ENCODE measurements around the gene GALNT15.

GALNT15 gene

GRCh38 chr3:16132928-16133327 lies 41.6 kb upstream of the GALNT15 start:
- intact Hi-C loops (cut with DNase I; ENCODE audit: low total_unique reads): loop anchor here (10.0 kb wide), 1 partner anchor 68 kb away; no protein-coding TSS in a partner anchor
- H3K36me3 ChIP-seq: no peaks in the 10 kb centered on the region
- peaks cover 0 to 72% (median 41%) of the 10 kb centered on the region in 4 donors for H3K4me1 ChIP-seq
- peak in 1 of 2 donors; percentile 45 for DNase-seq
- H3K27ac ChIP-seq: peak overlapping the region; percentile 58 to 65
- H3K9me3 ChIP-seq: no peaks in the 10 kb centered on the region
- H3K27me3 ChIP-seq: no peaks in the 10 kb centered on the region
- no peak overlapping the region for H3K4me3 ChIP-seq
- TF ChIP-seq, protein P1, sequence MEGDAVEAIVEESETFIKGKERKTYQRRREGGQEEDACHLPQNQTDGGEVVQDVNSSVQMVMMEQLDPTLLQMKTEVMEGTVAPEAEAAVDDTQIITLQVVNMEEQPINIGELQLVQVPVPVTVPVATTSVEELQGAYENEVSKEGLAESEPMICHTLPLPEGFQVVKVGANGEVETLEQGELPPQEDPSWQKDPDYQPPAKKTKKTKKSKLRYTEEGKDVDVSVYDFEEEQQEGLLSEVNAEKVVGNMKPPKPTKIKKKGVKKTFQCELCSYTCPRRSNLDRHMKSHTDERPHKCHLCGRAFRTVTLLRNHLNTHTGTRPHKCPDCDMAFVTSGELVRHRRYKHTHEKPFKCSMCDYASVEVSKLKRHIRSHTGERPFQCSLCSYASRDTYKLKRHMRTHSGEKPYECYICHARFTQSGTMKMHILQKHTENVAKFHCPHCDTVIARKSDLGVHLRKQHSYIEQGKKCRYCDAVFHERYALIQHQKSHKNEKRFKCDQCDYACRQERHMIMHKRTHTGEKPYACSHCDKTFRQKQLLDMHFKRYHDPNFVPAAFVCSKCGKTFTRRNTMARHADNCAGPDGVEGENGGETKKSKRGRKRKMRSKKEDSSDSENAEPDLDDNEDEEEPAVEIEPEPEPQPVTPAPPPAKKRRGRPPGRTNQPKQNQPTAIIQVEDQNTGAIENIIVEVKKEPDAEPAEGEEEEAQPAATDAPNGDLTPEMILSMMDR (IDR thresholded peaks at IDR 0.05): no peak

- DNase-seq: no peak
- no peak overlapping the region for H3K4me3 ChIP-seq
- H3K36me3 ChIP-seq: no peaks in the 10 kb centered on the region
- no peaks in the 10 kb centered on the region for H3K9me3 ChIP-seq
- no peaks in the 10 kb centered on the region for H3K27me3 ChIP-seq
- intact Hi-C loops (cut with DNase I; ENCODE audit: low total_unique reads): loop anchor here (10.0 kb wide), 1 partner anchor 70 kb away; no protein-coding TSS in a partner anchor
- H3K27ac ChIP-seq: peak overlapping the region; percentile 58 to 65
- H3K4me1 ChIP-seq: peaks cover 0 to 67% (median 38%) of the 10 kb centered on the region in 4 donors
- TF ChIP-seq, protein P1 (IDR thresholded peaks at IDR 0.05): no peak
Measured at GRCh38 chr3:16134173-16134928, 40.1 kb upstream of the GALNT15 start.

DNA sequence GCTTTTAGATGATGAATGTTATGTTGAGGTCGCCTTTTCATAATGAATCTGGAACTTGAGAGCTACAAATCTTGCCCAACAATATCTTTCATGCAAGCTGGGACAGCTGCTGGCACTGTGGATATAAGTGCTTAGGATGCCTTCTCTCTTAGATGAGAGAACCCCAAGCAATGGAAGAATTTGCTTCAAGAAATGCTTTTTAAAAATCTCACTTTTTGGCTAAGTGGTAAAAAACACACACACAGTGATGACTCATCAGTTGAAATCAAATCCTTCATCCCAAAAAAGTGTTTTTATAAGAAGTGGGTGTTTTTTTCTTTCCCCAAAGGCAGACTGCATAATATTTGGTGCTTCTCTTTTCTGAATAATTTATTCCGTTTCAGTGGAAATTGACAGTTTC lies 38.4 kb upstream of the GALNT15 start:
- Histone ChIP-seq H3K4me1 (peaks cover 0 to 63% (median 32%) of the 10 kb centered on the region in 4 donors), H3K27me3 (no peaks in the 10 kb centered on the region), H3K36me3 (no peaks in the 10 kb centered on the region), H3K4me3 (no peak overlapping the region), H3K9me3 (no peaks in the 10 kb centered on the region), H3K27ac (peak overlapping the region; percentile 58 to 65)
- peak in 1 of 2 donors; percentile 52 for DNase-seq
- TF ChIP-seq, protein P1 (IDR thresholded peaks at IDR 0.05): no peak
- intact Hi-C loops (cut with DNase I; ENCODE audit: low total_unique reads): loop anchor here (10.0 kb wide), 1 partner anchor 71 kb away; no protein-coding TSS in a partner anchor

DNA sequence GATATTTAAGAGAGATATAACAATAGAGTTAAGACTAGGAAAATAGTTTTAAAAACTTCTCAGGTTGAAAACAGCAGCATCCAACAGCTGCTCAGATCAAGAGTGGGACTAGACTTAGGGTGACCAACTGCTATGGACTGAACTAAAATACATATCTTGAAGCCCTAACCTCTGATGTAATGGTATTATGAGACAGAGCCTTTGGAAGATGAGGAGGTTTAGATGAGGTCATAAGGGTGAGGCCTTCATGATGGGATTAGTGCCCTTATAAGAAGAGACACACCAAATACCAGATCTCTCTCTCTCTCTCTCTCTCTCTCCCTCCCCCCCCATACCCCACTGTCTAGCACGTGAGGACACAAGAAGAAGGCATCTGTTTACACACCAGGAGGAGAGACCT lies 37.4 kb upstream of the GALNT15 start:
- H3K4me1 ChIP-seq: peaks cover 0 to 62% (median 31%) of the 10 kb centered on the region in 4 donors
- DNase-seq: no peak
- H3K27me3 ChIP-seq: no peaks in the 10 kb centered on the region
- H3K36me3 ChIP-seq: no peaks in the 10 kb centered on the region
- no peaks in the 10 kb centered on the region for H3K9me3 ChIP-seq
- TF ChIP-seq, protein P1 (IDR thresholded peaks at IDR 0.05): no peak
- intact Hi-C loops (cut with DNase I; ENCODE audit: low total_unique reads): loop anchor here (10.0 kb wide), 1 partner anchor 72 kb away; no protein-coding TSS in a partner anchor
- peak overlapping the region; percentile 58 to 65 for H3K27ac ChIP-seq
- no peak overlapping the region for H3K4me3 ChIP-seq

GRCh38 chr3:16137977-16138376 lies 36.5 kb upstream of the GALNT15 start:
- intact Hi-C loops (cut with DNase I; ENCODE audit: low total_unique reads): loop anchor here (10.0 kb wide), 1 partner anchor 73 kb away; no protein-coding TSS in a partner anchor
- no peak for DNase-seq
- peak overlapping the region; percentile 58 to 65 for H3K27ac ChIP-seq

More at GRCh38 chr3:16137977-16138376, 36.5 kb upstream of the GALNT15 start:
- Histone ChIP-seq H3K4me1 (peaks cover 0 to 53% (median 22%) of the 10 kb centered on the region in 4 donors), H3K27me3 (no peaks in the 10 kb centered on the region), H3K36me3 (no peaks in the 10 kb centered on the region), H3K9me3 (no peaks in the 10 kb centered on the region), H3K4me3 (no peak overlapping the region)
- TF ChIP-seq, protein P1 (IDR thresholded peaks at IDR 0.05): no peak
